ENCODE data around the gene ERCC6.

DNA sequence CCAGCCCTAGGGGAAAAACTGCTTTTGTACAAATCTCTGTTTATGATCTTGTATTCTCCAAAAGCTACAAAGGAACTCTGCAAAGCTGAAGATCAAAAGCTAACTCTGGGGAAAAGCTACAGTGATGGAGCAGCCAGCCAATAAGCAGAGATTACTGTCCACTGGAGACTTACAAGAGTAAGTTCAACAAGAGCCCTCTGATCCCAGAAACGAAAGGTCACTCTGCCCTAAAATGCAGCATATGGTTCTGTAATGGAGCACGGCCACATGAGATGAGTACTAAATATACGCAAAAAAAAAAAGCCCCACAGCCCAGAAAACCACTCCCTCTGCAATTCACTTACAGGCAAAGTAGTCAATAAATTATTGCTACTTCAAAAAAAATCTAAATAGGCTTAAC, 60.1 kb downstream of the ERCC6 start:
- TF ChIP-seq POLR2A (IDR thresholded peaks at IDR 0.05; ENCODE audit: extremely low read depth, insufficient read length) (no peak), MAX (IDR thresholded peaks at IDR 0.05; ENCODE audit: low read depth, low read length) (no peak)
- TF ChIP-seq, protein P1, sequence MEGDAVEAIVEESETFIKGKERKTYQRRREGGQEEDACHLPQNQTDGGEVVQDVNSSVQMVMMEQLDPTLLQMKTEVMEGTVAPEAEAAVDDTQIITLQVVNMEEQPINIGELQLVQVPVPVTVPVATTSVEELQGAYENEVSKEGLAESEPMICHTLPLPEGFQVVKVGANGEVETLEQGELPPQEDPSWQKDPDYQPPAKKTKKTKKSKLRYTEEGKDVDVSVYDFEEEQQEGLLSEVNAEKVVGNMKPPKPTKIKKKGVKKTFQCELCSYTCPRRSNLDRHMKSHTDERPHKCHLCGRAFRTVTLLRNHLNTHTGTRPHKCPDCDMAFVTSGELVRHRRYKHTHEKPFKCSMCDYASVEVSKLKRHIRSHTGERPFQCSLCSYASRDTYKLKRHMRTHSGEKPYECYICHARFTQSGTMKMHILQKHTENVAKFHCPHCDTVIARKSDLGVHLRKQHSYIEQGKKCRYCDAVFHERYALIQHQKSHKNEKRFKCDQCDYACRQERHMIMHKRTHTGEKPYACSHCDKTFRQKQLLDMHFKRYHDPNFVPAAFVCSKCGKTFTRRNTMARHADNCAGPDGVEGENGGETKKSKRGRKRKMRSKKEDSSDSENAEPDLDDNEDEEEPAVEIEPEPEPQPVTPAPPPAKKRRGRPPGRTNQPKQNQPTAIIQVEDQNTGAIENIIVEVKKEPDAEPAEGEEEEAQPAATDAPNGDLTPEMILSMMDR (IDR thresholded peaks at IDR 0.05; ENCODE audit: low read depth, low read length): no peak
